ENCODE data around the gene TNFRSF21.

The TNFRSF21 gene

DNA sequence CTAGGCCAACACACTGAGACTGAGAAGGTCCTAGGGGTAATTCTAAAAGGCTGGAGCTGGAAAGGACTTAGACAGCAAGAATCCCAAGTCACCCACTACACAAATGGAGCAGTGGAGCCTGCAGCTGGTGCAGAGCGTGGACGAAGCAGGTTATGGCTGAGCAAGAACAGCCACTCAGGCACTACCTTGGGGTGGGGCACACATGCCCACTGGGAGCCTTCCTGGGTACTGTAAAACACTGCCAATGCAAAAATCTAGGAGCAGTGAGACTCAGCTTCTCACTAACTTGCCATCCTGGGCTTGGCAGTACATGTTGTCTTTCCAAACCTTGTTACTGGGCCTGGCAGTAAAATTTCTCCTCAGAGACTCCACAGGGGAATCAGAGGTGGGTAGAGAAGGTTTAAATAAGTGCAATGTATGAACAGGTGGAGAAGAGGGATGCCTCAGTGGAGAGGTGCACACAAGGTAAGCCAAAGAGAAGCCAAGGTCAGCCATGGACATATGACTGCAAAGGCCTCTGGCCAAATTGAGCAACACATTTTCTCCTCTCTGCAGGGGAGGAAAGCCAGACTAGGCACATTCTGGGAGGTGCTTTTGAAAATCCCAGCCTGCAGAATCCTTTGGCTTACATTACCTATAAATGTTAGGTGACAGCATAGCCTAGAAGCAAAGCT lies 105.6 kb downstream of the TNFRSF21 start:
- H3K4me2 ChIP-seq (ENCODE audit: insufficient read depth, low read length) = no peak overlapping the region

DNA sequence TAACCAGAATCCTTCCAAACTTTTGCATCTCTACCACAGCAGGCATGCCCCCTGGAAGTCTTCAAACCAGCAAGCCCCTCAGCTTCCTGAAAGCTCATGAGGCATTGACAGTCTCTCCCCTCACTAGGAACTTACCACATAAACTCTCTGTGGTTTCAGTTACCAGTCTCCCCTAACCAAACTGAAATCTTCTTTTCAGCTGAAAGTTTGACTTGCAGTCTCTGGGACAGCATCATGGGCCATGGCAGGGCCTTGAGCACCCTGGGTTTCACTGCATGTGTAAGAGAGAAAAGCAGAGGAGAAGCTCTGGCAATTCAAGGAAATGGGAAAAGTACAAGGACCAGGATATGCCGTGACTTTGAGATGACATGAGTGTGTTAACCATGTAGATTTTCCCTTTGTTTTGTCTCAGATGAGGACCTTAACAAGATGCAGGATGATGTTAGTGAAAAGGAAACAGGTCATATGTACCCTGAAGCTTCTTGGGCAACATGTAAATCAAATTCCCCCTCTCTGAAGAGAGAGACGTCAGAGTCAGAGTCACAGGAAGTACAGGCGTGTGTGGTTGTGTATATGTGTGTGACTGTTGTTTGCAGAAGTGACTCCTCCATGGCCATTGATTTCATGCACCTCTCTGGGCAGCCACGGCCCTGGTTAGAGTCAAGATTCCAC lies 106.3 kb downstream of the TNFRSF21 start:
- DNase-seq (peak; percentile 27), ATAC-seq (ENCODE audit: insufficient read depth, low read depth) (peak; percentile 88)
- Histone ChIP-seq H3K79me2 (ENCODE audit: insufficient read depth, low read length) (no peaks in the 10 kb centered on the region), H4K20me1 (ENCODE audit: insufficient read depth, low read length) (no peaks in the 10 kb centered on the region), H3K4me2 (ENCODE audit: insufficient read depth, low read length) (no peak overlapping the region), H3K27ac (ENCODE audit: low read length) (peak overlapping the region; percentile 79), H2AFZ (ENCODE audit: low read depth, low read length) (peak overlapping the region; percentile 43), H3K27me3 (ENCODE audit: insufficient read depth, low read length, poor library complexity) (no peaks in the 10 kb centered on the region), H3K36me3 (ENCODE audit: insufficient read depth, low read length) (no peaks in the 10 kb centered on the region), H3K9me3 (ENCODE audit: insufficient read depth, low read length, severe bottlenecking) (no peaks in the 10 kb centered on the region), H3K9ac (ENCODE audit: low read depth, low read length) (peak overlapping the region; percentile 4; the same call in 1 of the 2 replicates), H3K4me1 (ENCODE audit: insufficient read depth, low read length) (peaks cover 28% of the 10 kb centered on the region), H3K4me3 (ENCODE audit: low read depth in 1 of 2, low read length in 2 of 2) (no peak overlapping the region)
- TF ChIP-seq, protein P1, sequence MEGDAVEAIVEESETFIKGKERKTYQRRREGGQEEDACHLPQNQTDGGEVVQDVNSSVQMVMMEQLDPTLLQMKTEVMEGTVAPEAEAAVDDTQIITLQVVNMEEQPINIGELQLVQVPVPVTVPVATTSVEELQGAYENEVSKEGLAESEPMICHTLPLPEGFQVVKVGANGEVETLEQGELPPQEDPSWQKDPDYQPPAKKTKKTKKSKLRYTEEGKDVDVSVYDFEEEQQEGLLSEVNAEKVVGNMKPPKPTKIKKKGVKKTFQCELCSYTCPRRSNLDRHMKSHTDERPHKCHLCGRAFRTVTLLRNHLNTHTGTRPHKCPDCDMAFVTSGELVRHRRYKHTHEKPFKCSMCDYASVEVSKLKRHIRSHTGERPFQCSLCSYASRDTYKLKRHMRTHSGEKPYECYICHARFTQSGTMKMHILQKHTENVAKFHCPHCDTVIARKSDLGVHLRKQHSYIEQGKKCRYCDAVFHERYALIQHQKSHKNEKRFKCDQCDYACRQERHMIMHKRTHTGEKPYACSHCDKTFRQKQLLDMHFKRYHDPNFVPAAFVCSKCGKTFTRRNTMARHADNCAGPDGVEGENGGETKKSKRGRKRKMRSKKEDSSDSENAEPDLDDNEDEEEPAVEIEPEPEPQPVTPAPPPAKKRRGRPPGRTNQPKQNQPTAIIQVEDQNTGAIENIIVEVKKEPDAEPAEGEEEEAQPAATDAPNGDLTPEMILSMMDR (IDR thresholded peaks at IDR 0.05; ENCODE audit: borderline replicate concordance, extremely low read depth, low read length, poor library complexity, severe bottlenecking) = no peak
- no peak for TF ChIP-seq EZH2 (IDR thresholded peaks at IDR 0.05; ENCODE audit: borderline replicate concordance, low read depth, low read length, severe bottlenecking)

More for the DNA sequence above, 105.6 kb downstream of the TNFRSF21 start:
- DNase-seq (no peak), ATAC-seq (ENCODE audit: insufficient read depth, low read depth) (no peak)
- Histone ChIP-seq H3K27ac (ENCODE audit: low read length) (peak overlapping the region; percentile 79), H2AFZ (ENCODE audit: low read depth, low read length) (peak overlapping the region; percentile 43), H3K36me3 (ENCODE audit: insufficient read depth, low read length) (no peaks in the 10 kb centered on the region), H3K9me3 (ENCODE audit: insufficient read depth, low read length, severe bottlenecking) (no peaks in the 10 kb centered on the region), H4K20me1 (ENCODE audit: insufficient read depth, low read length) (no peaks in the 10 kb centered on the region), H3K4me3 (ENCODE audit: low read depth in 1 of 2, low read length in 2 of 2) (no peak overlapping the region), H3K4me1 (ENCODE audit: insufficient read depth, low read length) (peaks cover 27% of the 10 kb centered on the region), H3K27me3 (ENCODE audit: insufficient read depth, low read length, poor library complexity) (no peaks in the 10 kb centered on the region), H3K79me2 (ENCODE audit: insufficient read depth, low read length) (no peaks in the 10 kb centered on the region), H3K9ac (ENCODE audit: low read depth, low read length) (peak overlapping the region; percentile 4; the same call in 1 of the 2 replicates)
- TF ChIP-seq EZH2 (IDR thresholded peaks at IDR 0.05; ENCODE audit: borderline replicate concordance, low read depth, low read length, severe bottlenecking) = no peak
- TF ChIP-seq, protein P1 (IDR thresholded peaks at IDR 0.05; ENCODE audit: borderline replicate concordance, extremely low read depth, low read length, poor library complexity, severe bottlenecking) = no peak

DNA sequence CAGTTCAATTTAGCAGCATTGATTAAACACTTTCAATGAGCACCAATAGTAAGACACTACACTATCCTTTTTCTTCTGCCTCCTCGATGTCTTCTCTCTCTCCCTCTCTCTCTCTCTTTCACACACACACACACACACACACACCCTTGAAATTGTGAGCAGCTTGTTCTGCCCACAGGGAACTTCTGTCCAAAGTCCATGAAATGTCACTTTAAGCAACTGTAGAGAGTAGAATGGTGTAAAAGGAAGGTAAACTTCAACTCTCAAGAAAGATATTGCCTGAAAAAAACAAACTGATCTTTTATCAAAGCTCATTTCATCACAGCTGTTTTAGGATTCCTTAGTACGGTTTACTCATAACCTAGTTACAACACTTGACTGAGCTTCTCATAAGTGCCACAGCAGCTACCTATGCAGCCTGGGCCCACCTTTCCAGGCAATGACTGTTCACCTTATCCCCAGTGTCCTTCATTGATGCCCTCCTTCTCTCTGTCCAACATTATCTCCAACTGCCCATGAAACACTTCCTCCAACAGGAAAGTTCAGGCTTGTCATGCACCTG lies 107.0 kb downstream of the TNFRSF21 start:
- TF ChIP-seq, protein P1 (IDR thresholded peaks at IDR 0.05; ENCODE audit: borderline replicate concordance, extremely low read depth, low read length, poor library complexity, severe bottlenecking) = no peak
- no peak for TF ChIP-seq EZH2 (IDR thresholded peaks at IDR 0.05; ENCODE audit: borderline replicate concordance, low read depth, low read length, severe bottlenecking)
- Histone ChIP-seq H3K4me1 (ENCODE audit: insufficient read depth, low read length) (peaks cover 34% of the 10 kb centered on the region), H2AFZ (ENCODE audit: low read depth, low read length) (no peak overlapping the region), H3K27me3 (ENCODE audit: insufficient read depth, low read length, poor library complexity) (no peaks in the 10 kb centered on the region), H3K36me3 (ENCODE audit: insufficient read depth, low read length) (no peaks in the 10 kb centered on the region), H4K20me1 (ENCODE audit: insufficient read depth, low read length) (no peaks in the 10 kb centered on the region), H3K9ac (ENCODE audit: low read depth, low read length) (no peak overlapping the region), H3K4me3 (ENCODE audit: low read depth in 1 of 2, low read length in 2 of 2) (no peak overlapping the region), H3K79me2 (ENCODE audit: insufficient read depth, low read length) (no peaks in the 10 kb centered on the region), H3K27ac (ENCODE audit: low read length) (peak overlapping the region; percentile 79), H3K9me3 (ENCODE audit: insufficient read depth, low read length, severe bottlenecking) (no peaks in the 10 kb centered on the region), H3K4me2 (ENCODE audit: insufficient read depth, low read length) (0 out of 2 replicates have a peak overlapping the region, but pooled peaks have one; percentile 8)
- ATAC-seq (ENCODE audit: insufficient read depth, low read depth) (no peak), DNase-seq (no peak)

Measured in DND-41 (cell line).